GM21576 (cell line): ENCODE data around the gene SCN2B.

ENCODE experiments used
- ATAC-seq: cut with Tn5 transposase; IDR thresholded peaks from one replicate; pipeline ENCODE4 v1.9.1; 2021; ENCODE audit warnings: mild to moderate bottlenecking, moderate library complexity; ENCODE audit not compliant: unreplicated experiment

Gene SCN2B

GRCh38 chr11:118175031-118175992, 1.1 kb downstream of the SCN2B start:
- no peak for ATAC-seq

GRCh38 chr11:118174006-118174567, 2.4 kb downstream of the SCN2B start:
- ATAC-seq: no peak

GRCh38 chr11:118172356-118172755, 4.1 kb downstream of the SCN2B start:
- ATAC-seq: no peak

- ATAC-seq: no peak
Measured at GRCh38 chr11:118171269-118172062, 5.0 kb downstream of the SCN2B start.

GRCh38 chr11:118170882-118171268, 5.6 kb downstream of the SCN2B start:
- no peak for ATAC-seq

- ATAC-seq: no peak
Measured at GRCh38 chr11:118170231-118170630, 6.2 kb downstream of the SCN2B start.

GRCh38 chr11:118169300-118170140, 6.9 kb downstream of the SCN2B start:
- ATAC-seq: no peak

GRCh38 chr11:118168751-118169150, 7.7 kb downstream of the SCN2B start:
- no peak for ATAC-seq

GRCh38 chr11:118168316-118168715, 8.1 kb downstream of the SCN2B start:
- no peak for ATAC-seq

- ATAC-seq: no peak
Measured at GRCh38 chr11:118167906-118168305, 8.5 kb downstream of the SCN2B start.

- ATAC-seq: no peak
Measured at GRCh38 chr11:118167253-118167652, 9.2 kb downstream of the SCN2B start.

GRCh38 chr11:118166641-118167040, 9.8 kb downstream of the SCN2B start:
- ATAC-seq: no peak

GRCh38 chr11:118164885-118165284, 11.6 kb downstream of the SCN2B start:
- no peak for ATAC-seq

GRCh38 chr11:118163494-118163893, 12.9 kb downstream of the SCN2B start:
- ATAC-seq: no peak

GRCh38 chr11:118162846-118163245, 13.6 kb downstream of the SCN2B start:
- no peak for ATAC-seq

- ATAC-seq: no peak
Measured at GRCh38 chr11:118161786-118162185, 14.7 kb downstream of the SCN2B start.

GRCh38 chr11:118157186-118157895, 19.1 kb downstream of the SCN2B start:
- no peak for ATAC-seq

- ATAC-seq: no peak
Measured at GRCh38 chr11:118156531-118157185, 19.8 kb downstream of the SCN2B start.

- no peak for ATAC-seq
Measured at GRCh38 chr11:118155776-118156530, 20.5 kb downstream of the SCN2B start.
